HUES64 (cell line): ENCODE measurements around the gene ZNF592.

ENCODE experiments used
- H3K27ac ChIP-seq: 2 replicates; pipeline ENCODE4 v1.7.0; 2013; ENCODE audit warnings: low read depth, low read length, inconsistent platforms
- H3K27me3 ChIP-seq: 2 replicates; pipeline ENCODE4 v1.6.1; 2013; ENCODE audit warnings: mild to moderate bottlenecking, low read length; ENCODE audit not compliant: insufficient read depth
- H3K36me3 ChIP-seq: 2 replicates; pipeline ENCODE4 v1.6.1; 2013; ENCODE audit warnings: mild to moderate bottlenecking, low read length; ENCODE audit not compliant: insufficient read depth
- H3K4me1 ChIP-seq: 2 replicates; pipeline ENCODE4 v1.6.1; 2013; ENCODE audit warnings: mild to moderate bottlenecking, low read length, moderate library complexity; ENCODE audit not compliant: insufficient read depth
- H3K4me3 ChIP-seq: 2 replicates; pipeline ENCODE4 v1.5.1; 2013; ENCODE audit warnings: mild to moderate bottlenecking, low read length, moderate library complexity
- H3K9ac ChIP-seq: 2 replicates; pipeline ENCODE4 v1.6.1; 2013; ENCODE audit warnings: mild to moderate bottlenecking, low read depth, low read length
- H3K9me3 ChIP-seq: 2 replicates; pipeline ENCODE4 v1.6.1; 2013; ENCODE audit warnings: low read depth, low read length; ENCODE audit not compliant: insufficient read depth
- WGBS: fragments of 150-250, 120-280 bp; methylation state at CpG from one replicate; pipeline ENCODE4 v1.1.7; 2013; ENCODE audit warnings: missing lambda C conversion rate; 5-methylcytosine and 5-hydroxymethylcytosine counted together

Gene ZNF592

DNA sequence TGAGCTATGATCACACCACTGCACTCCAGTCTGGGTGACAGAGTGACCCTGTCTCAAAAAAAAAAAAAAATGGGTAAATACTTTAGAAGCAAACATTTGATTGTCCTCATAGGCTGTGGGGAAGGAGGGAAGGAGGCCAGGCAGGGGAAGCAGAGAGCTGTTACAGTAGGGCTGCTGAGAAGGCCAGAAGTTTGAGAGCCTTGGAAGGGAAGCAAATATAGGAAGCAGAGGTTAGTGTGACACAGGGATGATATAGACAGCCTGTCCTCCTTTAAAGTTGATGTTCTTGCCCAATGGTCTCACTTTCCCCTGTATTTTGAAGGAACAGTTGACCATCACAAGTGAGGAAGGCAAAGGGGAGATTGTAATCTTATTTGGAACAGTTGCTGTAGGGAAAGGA lies 63.4 kb downstream of the ZNF592 start:
- no peaks in the 10 kb centered on the region for H3K36me3 ChIP-seq
- no peak overlapping the region for H3K4me3 ChIP-seq
- H3K9me3 ChIP-seq, result no peaks in the 10 kb centered on the region
- H3K9ac ChIP-seq, result no peak overlapping the region
- H3K4me1 ChIP-seq, result 0 out of 2 replicates have a peak, but pooled peaks cover 4% of the 10 kb centered on the region
- H3K27me3 ChIP-seq, result 0 out of 2 replicates have a peak, but pooled peaks cover 4% of the 10 kb centered on the region
- no peak overlapping the region for H3K27ac ChIP-seq

DNA sequence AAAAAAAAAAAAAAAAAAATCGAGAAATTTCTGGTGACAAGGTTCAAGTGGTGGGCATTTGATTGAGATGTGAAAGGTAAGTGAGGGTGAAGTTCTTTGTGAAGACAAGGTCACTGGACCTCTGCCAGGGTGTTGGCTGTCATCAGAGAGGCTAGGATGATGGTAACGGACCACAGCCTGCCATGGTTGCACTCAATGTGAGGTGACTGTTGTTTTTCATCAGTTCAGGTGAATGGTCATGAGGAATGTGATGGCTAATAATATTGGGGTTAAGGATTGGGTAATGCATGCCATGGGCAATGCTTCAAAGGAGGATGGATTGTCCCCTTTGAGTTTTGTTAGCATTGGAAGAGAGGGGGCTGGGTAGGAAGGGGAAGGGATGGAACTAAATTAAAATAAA lies 64.5 kb downstream of the ZNF592 start:
- Histone ChIP-seq H3K9me3 (no peaks in the 10 kb centered on the region), H3K27me3 (0 out of 2 replicates have a peak, but pooled peaks cover 4% of the 10 kb centered on the region), H3K27ac (no peak overlapping the region), H3K4me1 (peaks cover 9% of the 10 kb centered on the region; the same call in 1 of the 2 replicates), H3K36me3 (no peaks in the 10 kb centered on the region), H3K4me3 (no peak overlapping the region), H3K9ac (no peak overlapping the region)
- WGBS, result 91% methylated on average over 2 of the region's 2 CpGs

DNA sequence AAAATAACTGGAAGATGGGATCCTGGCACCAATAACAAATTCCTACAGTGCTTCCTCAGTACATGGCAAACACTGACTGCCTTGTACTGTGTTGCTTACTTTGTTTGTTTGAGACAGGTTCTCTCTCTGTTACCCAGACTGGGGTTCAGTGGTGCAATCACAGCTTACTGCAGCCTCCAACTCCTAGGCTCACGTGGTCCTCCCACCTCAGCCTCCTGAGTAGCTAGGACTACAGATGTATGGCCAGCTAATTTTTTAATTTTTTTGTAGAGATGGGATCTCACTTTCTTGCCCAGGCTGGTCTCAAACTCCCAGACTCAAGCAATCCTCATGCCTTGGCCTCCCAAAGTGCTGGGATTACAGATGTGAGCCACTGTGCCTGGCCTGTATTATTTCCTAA lies 65.0 kb downstream of the ZNF592 start:
- Histone ChIP-seq H3K27me3 (0 out of 2 replicates have a peak, but pooled peaks cover 4% of the 10 kb centered on the region), H3K9ac (no peak overlapping the region), H3K4me1 (peaks cover 15% of the 10 kb centered on the region), H3K36me3 (no peaks in the 10 kb centered on the region), H3K9me3 (no peaks in the 10 kb centered on the region), H3K27ac (no peak overlapping the region), H3K4me3 (no peak overlapping the region)
- WGBS, result 91% methylated on average over 1 of the region's 1 CpG

DNA sequence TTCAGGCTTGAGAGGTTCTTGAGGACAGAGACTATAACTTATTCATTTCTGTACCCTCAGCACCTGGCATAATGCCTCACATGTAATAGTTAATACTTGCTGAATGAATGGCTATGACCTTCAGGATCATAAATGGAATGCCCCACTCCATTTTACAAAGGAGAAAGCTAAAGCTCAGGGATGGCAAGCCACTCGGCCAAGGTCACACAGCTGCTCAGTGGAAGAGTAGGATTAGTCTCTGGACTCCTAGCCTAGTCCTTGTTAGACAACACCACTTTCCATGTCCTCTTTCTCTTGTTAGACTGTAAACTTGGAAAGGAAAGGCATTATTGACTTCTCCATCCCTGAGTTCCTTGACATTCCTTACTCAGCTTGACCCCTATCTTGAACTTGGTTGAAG lies 65.5 kb downstream of the ZNF592 start:
- Histone ChIP-seq H3K4me1 (peaks cover 19% of the 10 kb centered on the region), H3K36me3 (no peaks in the 10 kb centered on the region), H3K4me3 (no peak overlapping the region), H3K27ac (no peak overlapping the region), H3K9me3 (no peaks in the 10 kb centered on the region), H3K27me3 (0 out of 2 replicates have a peak, but pooled peaks cover 4% of the 10 kb centered on the region), H3K9ac (no peak overlapping the region)
- 86% methylated on average over 1 of the region's 1 CpG for WGBS

DNA sequence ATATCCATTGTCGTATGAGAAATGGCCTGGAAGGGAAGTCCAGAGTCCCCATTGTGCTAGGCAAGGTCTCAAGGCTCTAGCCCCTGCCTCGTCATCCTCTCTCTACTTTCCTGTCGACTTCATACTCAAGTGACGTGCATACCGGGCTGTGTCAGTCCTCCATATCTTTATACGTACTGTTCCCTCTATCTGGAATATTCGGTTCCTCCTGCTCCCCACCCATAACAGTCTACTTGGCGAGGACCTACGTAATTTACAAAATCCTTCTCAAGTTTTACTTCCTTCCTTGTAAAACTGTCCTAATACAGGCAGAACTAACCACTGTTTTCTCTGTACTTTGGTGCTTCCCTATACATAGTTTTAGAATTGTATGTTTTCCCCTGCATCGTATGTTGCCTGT lies 66.5 kb downstream of the ZNF592 start:
- no peak overlapping the region for H3K4me3 ChIP-seq
- 0 out of 2 replicates have a peak, but pooled peaks cover 4% of the 10 kb centered on the region for H3K27me3 ChIP-seq
- peaks cover 26% of the 10 kb centered on the region for H3K4me1 ChIP-seq
- H3K9ac ChIP-seq, result no peak overlapping the region
- H3K9me3 ChIP-seq, result no peaks in the 10 kb centered on the region
- H3K36me3 ChIP-seq, result no peaks in the 10 kb centered on the region
- H3K27ac ChIP-seq, result no peak overlapping the region
- 91% methylated on average over 10 of the region's 10 CpGs for WGBS

DNA sequence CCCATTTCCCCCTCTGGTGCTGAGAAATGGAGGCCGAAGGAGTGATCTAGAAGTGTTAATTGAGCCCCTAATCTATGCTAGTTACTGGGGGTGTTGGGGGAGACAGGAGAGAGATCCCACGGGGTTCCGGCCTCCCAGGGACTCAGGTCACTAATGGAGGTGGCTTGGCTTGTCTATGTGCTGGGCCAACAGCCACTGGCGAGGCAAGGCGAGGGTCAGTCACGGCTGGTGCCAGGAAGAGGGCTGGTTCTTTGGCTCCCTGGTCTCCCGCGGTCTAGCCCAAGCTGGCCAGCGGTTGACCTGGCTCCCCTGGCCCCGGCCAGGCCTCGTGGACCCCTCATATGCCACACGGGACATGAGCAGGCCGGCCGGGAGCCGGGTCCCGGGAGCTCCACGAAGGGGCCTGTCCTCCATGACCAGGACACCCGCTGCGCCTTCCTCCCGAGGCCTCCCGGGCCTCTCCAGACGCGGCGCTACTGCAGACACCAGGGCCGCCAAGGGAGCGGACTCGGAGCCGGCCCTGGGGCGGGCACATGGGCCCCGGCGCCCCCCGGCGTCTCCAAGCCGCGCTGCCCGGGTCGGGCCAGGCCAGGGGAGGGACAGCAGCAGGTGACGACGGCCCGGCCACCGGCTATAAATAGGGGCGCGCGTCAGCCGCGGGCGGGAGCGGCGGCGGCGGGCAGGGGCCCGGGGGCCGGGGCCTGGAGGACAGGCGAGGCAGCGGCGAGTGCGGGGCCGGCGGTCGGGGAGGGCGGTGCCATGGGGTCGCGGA lies 68.5 kb downstream of the ZNF592 start, which contains the start of gene ALPK3:
TSS of gene ALPK3 (plus strand) at position 663 of the 772 bp plus-strand sequence. CDS start at position 760, 97 bp downstream.
- H3K4me3 ChIP-seq, result peak within 1 kb of the TSS; percentile 50
- WGBS, result 15% methylated on average over 63 of the region's 63 CpGs
- peak within 1 kb of the TSS; percentile 85 for H3K27ac ChIP-seq
- H3K9me3 ChIP-seq, result no peaks in the 10 kb centered on the region
- H3K27me3 ChIP-seq, result 0 out of 2 replicates have a peak, but pooled peaks cover 4% of the 10 kb centered on the region
- peaks cover 32% of the 10 kb centered on the region for H3K4me1 ChIP-seq
- peak within 1 kb of the TSS; percentile 76 for H3K9ac ChIP-seq
- H3K36me3 ChIP-seq, result no peaks in the 10 kb centered on the region

DNA sequence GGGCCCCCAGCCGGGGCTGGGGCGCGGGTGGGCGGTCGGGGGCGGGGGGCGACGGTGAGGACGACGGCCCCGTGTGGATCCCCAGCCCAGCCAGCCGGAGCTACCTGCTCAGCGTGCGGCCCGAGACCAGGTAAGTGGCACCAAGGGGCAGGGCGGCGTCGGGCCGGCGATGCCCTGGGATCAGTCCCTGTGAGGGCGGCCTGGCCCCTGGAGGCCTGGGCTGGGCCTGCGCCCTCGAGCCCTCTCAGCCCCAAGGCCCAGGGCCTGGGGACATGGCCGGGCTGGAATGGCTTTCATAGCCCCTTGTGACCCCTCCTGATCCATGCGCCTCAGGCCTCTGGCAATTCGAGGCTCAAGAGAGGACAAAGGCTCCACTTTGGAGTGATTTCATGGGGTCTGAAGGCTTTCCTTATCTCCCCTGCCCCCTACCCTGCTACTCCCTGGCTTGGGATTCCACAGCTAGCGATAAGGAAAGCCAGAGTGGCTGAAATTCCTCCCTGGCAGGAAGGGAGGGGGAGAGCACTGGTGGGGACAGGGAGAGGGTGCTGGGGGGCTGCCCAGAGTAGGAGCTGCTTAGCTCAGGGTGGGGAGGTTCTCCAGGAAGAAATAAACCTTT lies 69.2 kb downstream of the ZNF592 start:
- Histone ChIP-seq H3K36me3 (no peaks in the 10 kb centered on the region), H3K4me1 (peaks cover 32% of the 10 kb centered on the region), H3K9ac (peak overlapping the region; percentile 76), H3K4me3 (peak overlapping the region; percentile 50), H3K27me3 (0 out of 2 replicates have a peak, but pooled peaks cover 4% of the 10 kb centered on the region), H3K27ac (peak overlapping the region; percentile 85), H3K9me3 (no peaks in the 10 kb centered on the region)
- 10% methylated on average over 27 of the region's 27 CpGs for WGBS

DNA sequence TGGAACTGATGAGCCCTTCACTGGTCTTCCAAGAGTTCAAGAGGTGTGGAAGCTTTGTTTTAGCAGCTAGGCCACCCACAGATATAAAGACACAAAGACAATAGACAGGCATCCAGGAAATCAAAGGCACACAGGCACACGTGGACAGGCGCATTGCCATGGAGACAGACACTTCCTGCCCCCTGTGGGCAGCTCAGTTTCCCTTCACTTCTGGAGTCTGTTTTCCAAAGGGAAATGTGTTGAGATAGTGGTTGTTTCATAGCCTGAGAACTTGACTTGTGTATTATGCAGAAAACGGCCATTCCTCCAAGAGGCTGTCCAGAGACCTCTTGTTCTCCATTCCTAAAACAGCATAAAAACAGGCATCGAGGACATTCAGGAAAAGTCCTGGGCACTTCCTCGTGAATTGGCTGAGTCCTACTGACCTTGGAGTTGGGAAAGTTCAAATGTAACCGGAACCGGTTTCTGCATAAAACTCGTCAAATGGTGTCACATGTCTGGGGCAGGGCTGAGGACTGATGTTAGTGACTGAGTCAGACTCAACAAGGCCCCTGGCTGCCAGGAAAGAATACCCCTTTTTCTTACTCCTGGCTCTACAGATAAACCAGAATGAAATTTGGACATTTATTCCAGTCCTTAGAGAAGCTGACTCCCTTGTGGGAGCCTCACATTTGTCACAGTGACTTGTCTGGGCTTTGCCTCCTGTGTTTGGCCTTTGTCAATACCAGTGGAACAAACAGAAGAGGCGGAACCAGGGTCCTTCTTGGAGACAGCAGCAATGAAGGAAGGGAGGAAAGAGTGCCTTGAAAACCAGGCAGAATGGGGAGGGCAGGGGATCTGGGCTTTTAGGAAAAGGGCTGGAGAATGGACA lies 70.1 kb downstream of the ZNF592 start:
- Histone ChIP-seq H3K27ac (peak overlapping the region; percentile 85), H3K9ac (peak overlapping the region; percentile 76)
- WGBS, result 54% methylated on average over 9 of the region's 9 CpGs

DNA sequence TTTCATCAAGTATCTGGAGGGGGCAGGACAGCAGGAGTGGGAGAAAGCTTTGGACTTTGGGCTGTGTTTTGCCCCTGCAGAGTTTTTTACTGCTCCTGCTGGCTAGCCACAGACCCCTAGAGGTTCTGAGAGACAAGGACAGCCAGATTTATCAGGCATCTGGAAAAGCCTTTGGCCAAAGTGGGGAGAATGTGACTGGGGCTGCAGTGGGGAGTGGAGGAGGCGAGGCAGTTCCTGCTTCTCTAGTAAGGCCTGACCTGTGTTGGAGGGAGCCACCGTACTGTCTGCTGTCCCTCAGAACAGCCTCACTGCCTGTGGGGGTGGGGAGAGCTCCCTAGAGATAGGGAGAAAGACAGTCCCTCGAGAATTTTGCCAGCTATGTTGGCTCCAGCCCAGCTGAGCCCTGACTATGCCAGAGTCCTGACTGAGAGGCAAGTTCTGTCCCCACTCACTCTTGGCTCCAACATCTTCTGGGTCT lies 70.9 kb downstream of the ZNF592 start:
- H3K27me3 ChIP-seq, result 0 out of 2 replicates have a peak, but pooled peaks cover 4% of the 10 kb centered on the region
- H3K36me3 ChIP-seq, result peaks cover 5% of the 10 kb centered on the region
- H3K4me1 ChIP-seq, result peaks cover 32% of the 10 kb centered on the region
- 79% methylated on average over 3 of the region's 3 CpGs for WGBS
- no peak overlapping the region for H3K9ac ChIP-seq
- H3K27ac ChIP-seq, result peak overlapping the region; percentile 27; the same call in 1 of the 2 replicates
- H3K4me3 ChIP-seq, result peak overlapping the region; percentile 50; the same call in 1 of the 2 replicates
- no peaks in the 10 kb centered on the region for H3K9me3 ChIP-seq

More for the DNA sequence above, 70.1 kb downstream of the ZNF592 start:
- H3K36me3 ChIP-seq, result no peaks in the 10 kb centered on the region
- H3K4me3 ChIP-seq, result peak overlapping the region; percentile 50
- peaks cover 32% of the 10 kb centered on the region for H3K4me1 ChIP-seq
- H3K27me3 ChIP-seq, result 0 out of 2 replicates have a peak, but pooled peaks cover 4% of the 10 kb centered on the region
- H3K9me3 ChIP-seq, result no peaks in the 10 kb centered on the region

DNA sequence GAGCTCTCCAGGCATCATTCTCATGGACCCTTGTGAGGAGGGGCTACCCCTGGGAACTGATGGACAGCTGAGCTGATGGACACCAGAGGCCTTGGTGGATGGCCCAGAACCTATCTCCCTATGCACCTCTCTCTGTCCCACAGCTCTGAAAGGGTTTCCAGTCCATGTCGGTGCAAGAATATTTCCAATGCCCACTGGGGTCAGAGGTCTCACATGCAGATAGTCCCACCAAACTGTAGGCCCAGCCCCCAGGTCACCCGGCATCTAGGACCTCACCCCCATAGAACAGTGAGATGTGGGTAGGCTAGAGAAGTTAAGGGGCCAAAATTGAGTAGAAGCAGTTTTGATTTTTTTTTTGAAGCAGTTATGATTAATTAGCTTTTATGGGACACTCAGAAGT lies 71.4 kb downstream of the ZNF592 start:
- Histone ChIP-seq H3K4me3 (no peak overlapping the region), H3K27me3 (0 out of 2 replicates have a peak, but pooled peaks cover 4% of the 10 kb centered on the region), H3K9me3 (no peaks in the 10 kb centered on the region), H3K9ac (no peak overlapping the region), H3K4me1 (peaks cover 32% of the 10 kb centered on the region), H3K36me3 (peaks cover 10% of the 10 kb centered on the region), H3K27ac (no peak overlapping the region)
- 96% methylated on average over 2 of the region's 2 CpGs for WGBS
